ENCODE results near the gene MREG.

The MREG gene

DNA sequence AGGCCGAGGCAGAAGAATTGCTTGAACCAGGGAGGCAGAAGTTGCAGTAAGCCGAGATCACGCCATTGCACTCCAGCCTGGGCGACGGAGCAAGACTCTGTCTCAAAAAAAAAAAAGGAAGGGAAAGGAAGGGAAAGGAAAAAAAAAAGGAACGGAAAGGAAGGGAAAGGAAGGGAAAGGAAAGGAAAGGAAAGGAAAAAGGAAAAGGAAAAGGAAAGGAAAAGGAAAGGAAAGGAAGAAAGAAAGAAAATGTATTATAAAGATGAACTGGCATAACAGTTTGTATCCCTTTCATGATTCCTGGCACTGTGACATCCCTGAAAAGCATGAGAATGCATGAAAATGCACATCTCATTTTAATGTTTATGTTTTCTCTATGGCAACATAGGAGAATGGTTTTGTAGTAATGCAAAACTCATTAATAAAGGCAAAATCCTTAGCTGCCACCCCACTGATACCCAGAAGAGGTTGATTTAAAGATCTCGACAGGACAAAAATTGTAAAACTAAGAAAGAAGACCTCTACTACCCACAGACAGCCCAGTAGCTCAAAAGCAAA lies 11.5 kb upstream of the MREG start:
- no peak for DNase-seq (ENCODE audit: low spot score)
- in situ Hi-C loops (cut with MboI; ENCODE audit: low sequenced_read_pairs, unreplicated experiment) = no loop called here
- TF ChIP-seq, protein P1, sequence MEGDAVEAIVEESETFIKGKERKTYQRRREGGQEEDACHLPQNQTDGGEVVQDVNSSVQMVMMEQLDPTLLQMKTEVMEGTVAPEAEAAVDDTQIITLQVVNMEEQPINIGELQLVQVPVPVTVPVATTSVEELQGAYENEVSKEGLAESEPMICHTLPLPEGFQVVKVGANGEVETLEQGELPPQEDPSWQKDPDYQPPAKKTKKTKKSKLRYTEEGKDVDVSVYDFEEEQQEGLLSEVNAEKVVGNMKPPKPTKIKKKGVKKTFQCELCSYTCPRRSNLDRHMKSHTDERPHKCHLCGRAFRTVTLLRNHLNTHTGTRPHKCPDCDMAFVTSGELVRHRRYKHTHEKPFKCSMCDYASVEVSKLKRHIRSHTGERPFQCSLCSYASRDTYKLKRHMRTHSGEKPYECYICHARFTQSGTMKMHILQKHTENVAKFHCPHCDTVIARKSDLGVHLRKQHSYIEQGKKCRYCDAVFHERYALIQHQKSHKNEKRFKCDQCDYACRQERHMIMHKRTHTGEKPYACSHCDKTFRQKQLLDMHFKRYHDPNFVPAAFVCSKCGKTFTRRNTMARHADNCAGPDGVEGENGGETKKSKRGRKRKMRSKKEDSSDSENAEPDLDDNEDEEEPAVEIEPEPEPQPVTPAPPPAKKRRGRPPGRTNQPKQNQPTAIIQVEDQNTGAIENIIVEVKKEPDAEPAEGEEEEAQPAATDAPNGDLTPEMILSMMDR (IDR thresholded peaks at IDR 0.05; ENCODE audit: borderline replicate concordance, control extremely low read depth, extremely low read depth, insufficient read depth, missing control alignments) = no peak

DNA sequence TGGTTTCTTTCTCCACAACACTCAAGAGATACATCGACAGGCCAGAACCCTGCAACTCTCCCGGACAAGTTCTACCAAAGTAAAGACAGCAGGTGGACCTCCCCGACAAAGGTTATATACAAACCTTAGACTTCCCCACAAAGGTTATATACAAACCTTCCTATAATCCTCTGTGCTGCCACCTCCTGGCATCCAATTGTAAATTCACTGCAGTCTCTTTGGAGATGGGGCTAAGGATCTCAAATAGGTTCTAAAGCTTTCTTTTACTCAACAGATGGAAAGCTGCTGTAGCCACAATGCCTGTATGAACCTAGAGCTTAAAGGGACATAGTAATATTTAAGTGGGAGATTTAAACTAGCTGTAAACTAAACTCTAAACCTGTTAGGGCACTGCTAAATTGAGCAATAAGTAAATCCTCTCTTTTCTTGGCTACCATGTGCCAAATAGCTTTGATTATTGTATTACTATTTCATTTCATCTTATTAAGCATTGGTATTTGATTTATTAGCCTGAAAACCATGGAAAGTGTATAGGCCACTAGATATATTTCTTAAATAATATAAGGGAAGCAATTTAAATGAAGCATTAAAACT lies 9.8 kb upstream of the MREG start:
- TF ChIP-seq, protein P1 (IDR thresholded peaks at IDR 0.05; ENCODE audit: borderline replicate concordance, control extremely low read depth, extremely low read depth, insufficient read depth, missing control alignments) = peak; percentile 59
- in situ Hi-C loops (cut with MboI; ENCODE audit: low sequenced_read_pairs, unreplicated experiment) = no loop called here
- peak; percentile 65 for DNase-seq (ENCODE audit: low spot score)

DNA sequence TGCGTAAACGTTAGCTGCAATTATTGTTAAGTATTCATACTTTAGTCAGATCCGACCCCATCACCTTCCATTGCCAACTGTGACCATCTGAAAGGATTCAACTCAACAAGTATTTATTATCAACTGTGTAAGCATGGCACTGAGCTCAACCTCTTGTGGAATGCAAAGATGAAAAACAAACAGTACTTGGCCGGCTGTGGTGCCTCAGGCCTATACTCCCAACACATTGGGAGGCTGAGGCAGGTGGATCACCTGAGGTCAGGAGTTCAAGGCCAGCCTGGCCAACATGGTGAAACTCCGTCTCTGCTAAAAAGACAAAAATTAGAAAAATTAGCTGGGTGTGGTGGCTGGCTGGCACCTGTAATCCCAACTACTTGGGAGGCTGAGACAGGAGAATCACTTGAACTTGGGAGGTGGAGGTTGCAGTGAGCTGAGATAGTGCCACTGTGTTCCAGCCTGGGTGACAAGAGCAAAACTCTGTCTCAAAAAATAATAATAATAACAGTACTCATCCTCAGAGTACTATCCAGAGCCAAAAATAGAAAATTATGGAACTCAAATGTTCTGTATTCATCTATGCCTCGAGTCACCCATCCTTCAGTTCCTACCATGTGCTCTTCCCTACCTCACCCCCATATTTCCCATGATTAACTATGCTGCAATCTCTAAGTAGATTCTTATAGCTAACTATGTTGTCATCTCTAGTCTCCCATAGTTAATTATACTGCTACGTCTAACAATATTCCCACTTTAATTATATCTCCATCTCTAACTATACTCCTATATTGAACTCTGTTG lies 8.6 kb upstream of the MREG start:
- in situ Hi-C loops (cut with MboI; ENCODE audit: low sequenced_read_pairs, unreplicated experiment) = no loop called here

DNA sequence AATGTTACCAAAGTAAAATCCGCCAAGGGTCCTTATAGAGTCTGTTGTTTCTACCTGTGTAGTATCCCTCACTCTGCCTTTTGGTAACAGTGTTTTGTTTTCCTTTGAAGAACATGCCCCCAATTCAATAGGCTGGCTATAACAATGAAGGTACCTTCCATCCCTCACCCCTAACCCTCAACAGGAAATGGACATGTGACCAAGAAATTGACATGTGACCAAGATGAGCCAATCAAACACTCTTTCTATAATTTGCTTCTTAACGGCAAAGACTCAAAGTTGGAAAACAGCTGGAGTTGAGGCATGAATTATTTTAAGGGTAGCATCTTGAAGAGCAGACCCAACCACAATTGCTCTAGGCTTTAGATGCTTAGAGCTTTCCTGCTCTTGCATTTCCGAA lies 5.4 kb upstream of the MREG start:
- no peak for DNase-seq (ENCODE audit: low spot score)
- in situ Hi-C loops (cut with MboI; ENCODE audit: low sequenced_read_pairs, unreplicated experiment) = loop anchor here (5.0 kb wide), 1 partner anchor 66 kb away; no protein-coding TSS in a partner anchor
- TF ChIP-seq, protein P1 (IDR thresholded peaks at IDR 0.05; ENCODE audit: borderline replicate concordance, control extremely low read depth, extremely low read depth, insufficient read depth, missing control alignments) = no peak

More for the DNA sequence above, 8.6 kb upstream of the MREG start:
- no peak for DNase-seq (ENCODE audit: low spot score)
- TF ChIP-seq, protein P1 (IDR thresholded peaks at IDR 0.05; ENCODE audit: borderline replicate concordance, control extremely low read depth, extremely low read depth, insufficient read depth, missing control alignments) = no peak

GRCh38 chr2:216017365-216017764 lies 4.0 kb upstream of the MREG start:
- in situ Hi-C loops (cut with MboI; ENCODE audit: low sequenced_read_pairs, unreplicated experiment) = loop anchor here (5.0 kb wide), 1 partner anchor 65 kb away; no protein-coding TSS in a partner anchor
- TF ChIP-seq, protein P1 (IDR thresholded peaks at IDR 0.05; ENCODE audit: borderline replicate concordance, control extremely low read depth, extremely low read depth, insufficient read depth, missing control alignments) = no peak
- DNase-seq (ENCODE audit: low spot score) = no peak

- in situ Hi-C loops (cut with MboI; ENCODE audit: low sequenced_read_pairs, unreplicated experiment) = loop anchor here (5.0 kb wide), 1 partner anchor 64 kb away; no protein-coding TSS in a partner anchor
- TF ChIP-seq, protein P1 (IDR thresholded peaks at IDR 0.05; ENCODE audit: borderline replicate concordance, control extremely low read depth, extremely low read depth, insufficient read depth, missing control alignments) = no peak
- DNase-seq (ENCODE audit: low spot score) = no peak
Measured at GRCh38 chr2:216016581-216016980, 3.2 kb upstream of the MREG start.

Measured in GM13976 (cell line).